WTC11 (cell line): ENCODE measurements around the gene TMEM156. TPM values are rescaled to one million over a fixed set of nuclear protein-coding genes. Genes with fewer than 3 reads are reported as not detected.

Experiments
- ATAC-seq: fragments of 200-7000 bp; cut with Tn5 transposase; 2 replicates; pipeline ENCODE4 v1.10.0; 2021; ENCODE audit warnings: mild to moderate bottlenecking, moderate library complexity
- CTCF ChIA-PET: fragments of 300-600 bp; sonication (Branson Sonifier 250); formaldehyde crosslinking; loops from one replicate; lab custom pipeline; 2021; ENCODE audit warnings: antibody characterized with exemption; lab: Charles Lee
- POLR2A ChIA-PET: fragments of 350-600 bp; sonication (Branson Sonifier 250); formaldehyde crosslinking; loops from one replicate; lab custom pipeline; 2021; ENCODE audit warnings: antibody characterized with exemption; lab: Charles Lee
- DNase-seq: peaks from one replicate; pipeline ENCODE4 v3.0.0; 2021; ENCODE audit warnings: low spot score
- H3K27ac Mint-ChIP-seq: 2 replicates; pipeline ENCODE4 v1.8.0; 2021; ENCODE audit warnings: mixed read lengths
- H3K27me3 Mint-ChIP-seq: 2 replicates; pipeline ENCODE4 v1.8.0; 2021; ENCODE audit warnings: low read depth, mild to moderate bottlenecking, moderate library complexity, mixed read lengths
- H3K36me3 Mint-ChIP-seq: 2 replicates; pipeline ENCODE4 v1.8.0; 2021; ENCODE audit warnings: mixed read lengths
- H3K4me1 Mint-ChIP-seq: 2 replicates; pipeline ENCODE4 v1.8.0; 2022; ENCODE audit warnings: mixed read lengths
- H3K4me3 Mint-ChIP-seq: 2 replicates; pipeline ENCODE4 v1.8.0; 2021; ENCODE audit warnings: mild to moderate bottlenecking, moderate library complexity, mixed read lengths
- H3K9me3 Mint-ChIP-seq: 2 replicates; pipeline ENCODE4 v1.8.0; 2021; ENCODE audit warnings: mixed read lengths
- ATF2 ChIP-seq: sonication (generic); formaldehyde crosslinking; IDR thresholded peaks from 2 replicates; pipeline ENCODE4 v1.8.1; 2022; ENCODE audit warnings: low read depth, missing genetic modification reagents, borderline replicate concordance
- ATF3 ChIP-seq: sonication (generic); formaldehyde crosslinking; conservative IDR thresholded peaks from 2 replicates; pipeline ENCODE4 v1.8.1; 2022; ENCODE audit warnings: mild to moderate bottlenecking, missing genetic modification reagents
- E2F1 ChIP-seq: sonication (generic); formaldehyde crosslinking; IDR thresholded peaks from 2 replicates; pipeline ENCODE4 v1.8.0; 2022; ENCODE audit warnings: mild to moderate bottlenecking, missing genetic modification reagents
- ETV6 ChIP-seq: sonication (generic); formaldehyde crosslinking; IDR thresholded peaks from 2 replicates; pipeline ENCODE4 v1.8.1; 2022; ENCODE audit warnings: mild to moderate bottlenecking, missing genetic modification reagents
- GABPB1 ChIP-seq: sonication (generic); formaldehyde crosslinking; IDR thresholded peaks from 2 replicates; pipeline ENCODE4 v1.8.1; 2023; ENCODE audit warnings: mild to moderate bottlenecking, missing genetic modification reagents
- HMGXB4 ChIP-seq: sonication (generic); formaldehyde crosslinking; IDR thresholded peaks from 2 replicates; pipeline ENCODE4 v1.8.1; 2023; ENCODE audit warnings: mild to moderate bottlenecking, moderate library complexity, missing genetic modification reagents
- IRF1 ChIP-seq: sonication (generic); formaldehyde crosslinking; IDR thresholded peaks from 2 replicates; pipeline ENCODE4 v1.8.0; 2023; ENCODE audit warnings: missing genetic modification reagents
- JUN ChIP-seq: sonication (generic); formaldehyde crosslinking; IDR thresholded peaks from 2 replicates; pipeline ENCODE4 v1.8.0; 2023; ENCODE audit warnings: mild to moderate bottlenecking, missing genetic modification reagents
- KAT7 ChIP-seq: sonication (generic); formaldehyde crosslinking; IDR thresholded peaks from 2 replicates; pipeline ENCODE4 v1.8.1; 2023; ENCODE audit warnings: missing genetic modification reagents, mild to moderate bottlenecking, borderline replicate concordance
- NFATC4 ChIP-seq: fragments of 250-450 bp; sonication (Bioruptor Pico); IDR thresholded peaks from 2 replicates; pipeline ENCODE4 v1.9.0; 2021; ENCODE audit warnings: mild to moderate bottlenecking
- NFE2L1 ChIP-seq: sonication (generic); formaldehyde crosslinking; IDR thresholded peaks from 2 replicates; pipeline ENCODE4 v1.8.1; 2023; ENCODE audit warnings: missing genetic modification reagents
- NR3C1 ChIP-seq: sonication (generic); formaldehyde crosslinking; conservative IDR thresholded peaks from 2 replicates; pipeline ENCODE4 v1.8.1; 2023; ENCODE audit warnings: low read depth, mild to moderate bottlenecking, missing genetic modification reagents
- RELA ChIP-seq: sonication (generic); formaldehyde crosslinking; IDR thresholded peaks from 2 replicates; pipeline ENCODE4 v1.8.1; 2022; ENCODE audit warnings: missing genetic modification reagents, mild to moderate bottlenecking, borderline replicate concordance
- SMAD3 ChIP-seq: sonication (generic); formaldehyde crosslinking; IDR thresholded peaks from 2 replicates; pipeline ENCODE4 v1.8.0; 2022; ENCODE audit warnings: missing genetic modification reagents, mild to moderate bottlenecking, borderline replicate concordance
- SP1 ChIP-seq: sonication (generic); formaldehyde crosslinking; conservative IDR thresholded peaks from 2 replicates; pipeline ENCODE4 v1.8.1; 2022; ENCODE audit warnings: missing genetic modification reagents
- STAT6 ChIP-seq: sonication (generic); formaldehyde crosslinking; conservative IDR thresholded peaks from 2 replicates; pipeline ENCODE4 v1.8.1; 2023; ENCODE audit warnings: mild to moderate bottlenecking, low read depth, missing genetic modification reagents, moderate library complexity
- TCF7 ChIP-seq: sonication (generic); formaldehyde crosslinking; IDR thresholded peaks from 2 replicates; pipeline ENCODE4 v1.8.0; 2022; ENCODE audit warnings: mild to moderate bottlenecking, low read depth, missing genetic modification reagents, moderate library complexity
- TP53 ChIP-seq: sonication (generic); formaldehyde crosslinking; IDR thresholded peaks from 2 replicates; pipeline ENCODE4 v1.8.1; 2023; ENCODE audit warnings: mild to moderate bottlenecking, missing genetic modification reagents
- ZNF232 ChIP-seq: sonication (generic); formaldehyde crosslinking; IDR thresholded peaks from 2 replicates; pipeline ENCODE4 v1.8.0; 2022; ENCODE audit warnings: mild to moderate bottlenecking, missing genetic modification reagents
- ZNF317 ChIP-seq: sonication (generic); formaldehyde crosslinking; IDR thresholded peaks from 2 replicates; pipeline ENCODE4 v1.8.1; 2023; ENCODE audit warnings: low read depth, mild to moderate bottlenecking, moderate library complexity, missing genetic modification reagents, borderline replicate concordance
- ZNF396 ChIP-seq: fragments of 250-450 bp; sonication (Bioruptor Pico); IDR thresholded peaks from 2 replicates; pipeline ENCODE4 v1.8.0; 2021; ENCODE audit warnings: mild to moderate bottlenecking, moderate library complexity, borderline replicate concordance
- ZNF416 ChIP-seq: fragments of 250-450 bp; sonication (Bioruptor Pico); IDR thresholded peaks from 2 replicates; pipeline ENCODE4 v1.9.0; 2021; ENCODE audit warnings: mild to moderate bottlenecking, inconsistent platforms
- ZNF423 ChIP-seq: fragments of 250-450 bp; sonication (Bioruptor Pico); IDR thresholded peaks from 2 replicates; pipeline ENCODE4 v2.1.2; 2022; ENCODE audit warnings: mild to moderate bottlenecking, moderate library complexity
- ZNF425 ChIP-seq: fragments of 250-450 bp; sonication (Bioruptor Pico); conservative IDR thresholded peaks from 2 replicates; pipeline ENCODE4 v1.9.0; 2021; ENCODE audit warnings: mild to moderate bottlenecking
- ZNF671 ChIP-seq: fragments of 250-450 bp; sonication (Bioruptor Pico); IDR thresholded peaks from 2 replicates; pipeline ENCODE4 v1.8.0; 2021; ENCODE audit warnings: mild to moderate bottlenecking
- total RNA-seq: library from RNA; stranded (reverse); gene quantifications from 3 replicates; pipeline ENCODE4 v1.2.3, GENCODE V29; 2021

Gene TMEM156
- total RNA-seq, 1 experiment from 2014 or later = 0.24 TPM

GRCh38 chr4:38958453-38959190 is 73.6 kb downstream of the TMEM156 start:
- H3K36me3 Mint-ChIP-seq = no peaks in the 10 kb centered on the region
- TF ChIP-seq STAT6 (CRISPR knock-in tag) (no peak), KAT7 (CRISPR knock-in tag) (no peak), GABPB1 (CRISPR knock-in tag) (no peak), NFATC4 (CRISPR knock-in tag) (no peak), SMAD3 (CRISPR knock-in tag) (no peak), ZNF232 (CRISPR knock-in tag) (no peak), TCF7 (CRISPR knock-in tag) (no peak), NR3C1 (CRISPR knock-in tag) (no peak), SP1 (CRISPR knock-in tag) (no peak), JUN (no peak), E2F1 (no peak), ZNF416 (CRISPR knock-in tag) (no peak)
- H3K9me3 Mint-ChIP-seq = peaks cover 16% of the 10 kb centered on the region
- peaks cover 3% of the 10 kb centered on the region; the same call in 1 of the 2 replicates for H3K4me1 Mint-ChIP-seq
- no peak for ATAC-seq
- POLR2A ChIA-PET = no interaction called here
- H3K27me3 Mint-ChIP-seq = no peaks in the 10 kb centered on the region
- no peak overlapping the region for H3K4me3 Mint-ChIP-seq
- CTCF ChIA-PET = no interaction called here
- DNase-seq = no peak
- H3K27ac Mint-ChIP-seq = no peak overlapping the region

- Mint-ChIP-seq H3K27me3 (no peaks in the 10 kb centered on the region), H3K4me3 (no peak overlapping the region), H3K27ac (no peak overlapping the region), H3K9me3 (peaks cover 16% of the 10 kb centered on the region), H3K36me3 (no peaks in the 10 kb centered on the region), H3K4me1 (peaks cover 3% of the 10 kb centered on the region; the same call in 1 of the 2 replicates)
- DNase-seq = no peak
- POLR2A ChIA-PET = no interaction called here
- CTCF ChIA-PET = no interaction called here
- ATAC-seq = no peak
- TF ChIP-seq RELA (CRISPR knock-in tag) = no peak
- TF ChIP-seq ATF2 (CRISPR knock-in tag) = no peak
- no peak for TF ChIP-seq ETV6 (CRISPR knock-in tag)
- no peak for TF ChIP-seq NR3C1 (CRISPR knock-in tag)
- TF ChIP-seq ZNF423 (CRISPR knock-in tag) = no peak
- TF ChIP-seq ATF3 (CRISPR knock-in tag) = no peak
- TF ChIP-seq JUN = no peak
- TF ChIP-seq TP53 (CRISPR knock-in tag) = no peak
- no peak for TF ChIP-seq ZNF317 (CRISPR knock-in tag)
- TF ChIP-seq NFE2L1 (CRISPR knock-in tag) = no peak
- TF ChIP-seq HMGXB4 (CRISPR knock-in tag) = no peak
- TF ChIP-seq IRF1 (CRISPR knock-in tag) = no peak
- no peak for TF ChIP-seq TCF7 (CRISPR knock-in tag)
- TF ChIP-seq ZNF671 (CRISPR knock-in tag) = no peak
- TF ChIP-seq ZNF425 (CRISPR knock-in tag) = no peak
- TF ChIP-seq KAT7 (CRISPR knock-in tag) = no peak
- no peak for TF ChIP-seq ZNF396 (CRISPR knock-in tag)
These were observed 74.3 kb downstream of the TMEM156 start for GRCh38 chr4:38957893-38958292.
